HL-60 (cell line): ENCODE results near the gene GORASP1.

Source experiments
- DNase-seq, 2 experiments: peaks; one replicate each; pipeline ENCODE4 v3.0.0-alpha.2; 2010 to 2020; ENCODE audit warnings: low read depth in 1 of 2, low spot score in 1 of 2
- H3K27ac ChIP-seq: fragments of 250-450 bp; sonication (Bioruptor Pico); replicated peaks from 2 replicates; pipeline ENCODE4 v1.5.1; 2020; ENCODE audit warnings: mild to moderate bottlenecking, moderate library complexity
- H3K27me3 ChIP-seq: fragments of 250-450 bp; sonication (Bioruptor Pico); 2 replicates; pipeline ENCODE4 v1.5.1; 2021; ENCODE audit warnings: mild to moderate bottlenecking, moderate library complexity; ENCODE audit not compliant: insufficient read depth, poor library complexity, severe bottlenecking
- H3K4me3 ChIP-seq: replicated peaks from 2 replicates; pipeline ENCODE4 v1.5.1; 2011; ENCODE audit warnings: mild to moderate bottlenecking, control low read depth, low read length; ENCODE audit not compliant: insufficient read depth
- GABPA ChIP-seq: IDR thresholded peaks from 2 replicates; pipeline ENCODE4 v1.6.1; 2012; ENCODE audit warnings: low read depth
- POLR2AphosphoS5 ChIP-seq: IDR thresholded peaks from 2 replicates; pipeline ENCODE4 v1.6.1; 2012; ENCODE audit warnings: low read depth
- SPI1 ChIP-seq: IDR thresholded peaks from 2 replicates; pipeline ENCODE4 v1.6.1; 2012; ENCODE audit warnings: low read depth, mild to moderate bottlenecking, borderline replicate concordance
- TF ChIP-seq, protein P1 (sequence below): IDR thresholded peaks from 2 replicates; pipeline ENCODE4 v1.6.1; 2012; ENCODE audit warnings: low read depth; ENCODE audit not compliant: insufficient replicate concordance
- TF ChIP-seq, protein P2 (sequence below): IDR thresholded peaks from one replicate; pipeline ENCODE4 v1.5.1; 2011; ENCODE audit warnings: low read length, control low read depth, inconsistent platforms; ENCODE audit not compliant: insufficient read depth

The GORASP1 gene

GRCh38 chr3:39128951-39129350 lies 21.5 kb upstream of the GORASP1 start:
- DNase-seq, result no peak
- Histone ChIP-seq H3K4me3 (no peak overlapping the region), H3K27ac (no peak overlapping the region), H3K27me3 (no peaks in the 10 kb centered on the region)
- TF ChIP-seq GABPA (no peak), SPI1 (no peak), POLR2AphosphoS5 (no peak)
- TF ChIP-seq, protein P1, sequence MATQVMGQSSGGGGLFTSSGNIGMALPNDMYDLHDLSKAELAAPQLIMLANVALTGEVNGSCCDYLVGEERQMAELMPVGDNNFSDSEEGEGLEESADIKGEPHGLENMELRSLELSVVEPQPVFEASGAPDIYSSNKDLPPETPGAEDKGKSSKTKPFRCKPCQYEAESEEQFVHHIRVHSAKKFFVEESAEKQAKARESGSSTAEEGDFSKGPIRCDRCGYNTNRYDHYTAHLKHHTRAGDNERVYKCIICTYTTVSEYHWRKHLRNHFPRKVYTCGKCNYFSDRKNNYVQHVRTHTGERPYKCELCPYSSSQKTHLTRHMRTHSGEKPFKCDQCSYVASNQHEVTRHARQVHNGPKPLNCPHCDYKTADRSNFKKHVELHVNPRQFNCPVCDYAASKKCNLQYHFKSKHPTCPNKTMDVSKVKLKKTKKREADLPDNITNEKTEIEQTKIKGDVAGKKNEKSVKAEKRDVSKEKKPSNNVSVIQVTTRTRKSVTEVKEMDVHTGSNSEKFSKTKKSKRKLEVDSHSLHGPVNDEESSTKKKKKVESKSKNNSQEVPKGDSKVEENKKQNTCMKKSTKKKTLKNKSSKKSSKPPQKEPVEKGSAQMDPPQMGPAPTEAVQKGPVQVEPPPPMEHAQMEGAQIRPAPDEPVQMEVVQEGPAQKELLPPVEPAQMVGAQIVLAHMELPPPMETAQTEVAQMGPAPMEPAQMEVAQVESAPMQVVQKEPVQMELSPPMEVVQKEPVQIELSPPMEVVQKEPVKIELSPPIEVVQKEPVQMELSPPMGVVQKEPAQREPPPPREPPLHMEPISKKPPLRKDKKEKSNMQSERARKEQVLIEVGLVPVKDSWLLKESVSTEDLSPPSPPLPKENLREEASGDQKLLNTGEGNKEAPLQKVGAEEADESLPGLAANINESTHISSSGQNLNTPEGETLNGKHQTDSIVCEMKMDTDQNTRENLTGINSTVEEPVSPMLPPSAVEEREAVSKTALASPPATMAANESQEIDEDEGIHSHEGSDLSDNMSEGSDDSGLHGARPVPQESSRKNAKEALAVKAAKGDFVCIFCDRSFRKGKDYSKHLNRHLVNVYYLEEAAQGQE, result no peak
- TF ChIP-seq, protein P2, sequence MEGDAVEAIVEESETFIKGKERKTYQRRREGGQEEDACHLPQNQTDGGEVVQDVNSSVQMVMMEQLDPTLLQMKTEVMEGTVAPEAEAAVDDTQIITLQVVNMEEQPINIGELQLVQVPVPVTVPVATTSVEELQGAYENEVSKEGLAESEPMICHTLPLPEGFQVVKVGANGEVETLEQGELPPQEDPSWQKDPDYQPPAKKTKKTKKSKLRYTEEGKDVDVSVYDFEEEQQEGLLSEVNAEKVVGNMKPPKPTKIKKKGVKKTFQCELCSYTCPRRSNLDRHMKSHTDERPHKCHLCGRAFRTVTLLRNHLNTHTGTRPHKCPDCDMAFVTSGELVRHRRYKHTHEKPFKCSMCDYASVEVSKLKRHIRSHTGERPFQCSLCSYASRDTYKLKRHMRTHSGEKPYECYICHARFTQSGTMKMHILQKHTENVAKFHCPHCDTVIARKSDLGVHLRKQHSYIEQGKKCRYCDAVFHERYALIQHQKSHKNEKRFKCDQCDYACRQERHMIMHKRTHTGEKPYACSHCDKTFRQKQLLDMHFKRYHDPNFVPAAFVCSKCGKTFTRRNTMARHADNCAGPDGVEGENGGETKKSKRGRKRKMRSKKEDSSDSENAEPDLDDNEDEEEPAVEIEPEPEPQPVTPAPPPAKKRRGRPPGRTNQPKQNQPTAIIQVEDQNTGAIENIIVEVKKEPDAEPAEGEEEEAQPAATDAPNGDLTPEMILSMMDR, result no peak

GRCh38 chr3:39127908-39128304 lies 20.5 kb upstream of the GORASP1 start:
- Histone ChIP-seq H3K4me3 (no peak overlapping the region), H3K27me3 (no peaks in the 10 kb centered on the region), H3K27ac (no peak overlapping the region)
- TF ChIP-seq, protein P1, result no peak
- TF ChIP-seq SPI1 (no peak), GABPA (no peak), POLR2AphosphoS5 (no peak)
- TF ChIP-seq, protein P2, result no peak
- DNase-seq, result no peak

DNA sequence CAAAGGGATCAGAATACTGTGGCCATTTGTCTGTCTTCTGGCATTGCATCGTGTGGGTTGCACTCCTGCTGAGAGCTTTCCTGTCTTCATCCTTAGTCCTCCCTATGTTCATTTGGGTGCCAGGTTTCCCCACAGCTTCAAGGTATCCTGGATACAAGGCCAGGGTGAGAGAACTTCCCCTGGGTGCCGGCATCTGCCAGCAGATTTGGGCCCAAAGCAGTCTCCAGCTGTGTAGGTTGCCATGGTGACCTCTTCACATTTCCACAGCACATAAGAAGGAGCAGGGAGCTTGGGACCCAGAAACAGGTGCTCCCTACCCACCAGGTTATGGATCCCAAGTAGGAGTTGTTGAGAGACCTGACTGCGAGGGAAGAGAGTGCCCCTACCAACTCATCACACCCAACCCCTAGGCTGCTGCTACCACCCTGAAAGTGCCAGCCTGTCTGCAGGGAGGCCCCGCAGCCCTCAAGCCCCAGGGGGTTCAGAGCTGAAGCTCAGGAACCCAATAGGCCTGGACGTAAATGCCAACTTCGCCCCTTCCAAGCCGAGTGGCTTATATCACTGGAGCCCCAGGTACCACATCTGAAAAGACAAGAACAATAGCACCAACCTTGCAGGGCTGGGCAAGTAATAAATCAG lies 20.0 kb upstream of the GORASP1 start:
- DNase-seq, result no peak
- H3K27ac ChIP-seq, result 0 out of 2 replicates have a peak overlapping the region, but pooled peaks have one; percentile 29
- TF ChIP-seq POLR2AphosphoS5 (no peak), GABPA (no peak), SPI1 (no peak)
- TF ChIP-seq, protein P1, result no peak
- TF ChIP-seq, protein P2, result no peak
- H3K27me3 ChIP-seq, result no peaks in the 10 kb centered on the region
- H3K4me3 ChIP-seq, result no peak overlapping the region
